ENCODE results near the gene TMEM86A.

GRCh38 chr11:18706330-18707243 lies 8.0 kb downstream of the TMEM86A start:
- TF ChIP-seq POLR2A (IDR thresholded peaks at IDR 0.05) = no peak
- TF ChIP-seq CTCF (IDR thresholded peaks at IDR 0.05) = no peak

Measured in Peyer's patch (tissue), 4 donors.